Liver (tissue), 9 donors: ENCODE results near the gene KAT6B. TPM values are rescaled to one million over a fixed set of nuclear protein-coding genes. Genes with fewer than 3 reads are reported as not detected.

Source experiments
- DNase-seq: peaks from one replicate; pipeline ENCODE4 v3.0.0-alpha.2; 2017; ENCODE audit warnings: low spot score
- H3K27ac ChIP-seq, 2 donors: one replicate each; pipeline ENCODE4 v1.7.0; 2013; ENCODE audit warnings: inconsistent platforms in 2 of 2, low read length in 2 of 2, control low read depth in 1 of 2, low read depth in 1 of 2, mild to moderate bottlenecking in 1 of 2
- H3K27me3 ChIP-seq, 4 donors: one replicate each; pipeline versions ENCODE4 v1.6.1 to v1.7.0; 2013; ENCODE audit warnings: low read length in 3 of 4, inconsistent platforms in 1 of 4, mild to moderate bottlenecking in 1 of 4, moderate library complexity in 1 of 4; ENCODE audit not compliant: control insufficient read depth in 4 of 4, insufficient read depth in 4 of 4
- H3K36me3 ChIP-seq, 4 donors: one replicate each; pipeline versions ENCODE4 v1.6.1 to v1.7.0; 2013; ENCODE audit warnings: low read length in 3 of 4, mild to moderate bottlenecking in 3 of 4, low read depth in 1 of 4, moderate library complexity in 1 of 4; ENCODE audit not compliant: control insufficient read depth in 4 of 4, insufficient read depth in 3 of 4
- H3K4me1 ChIP-seq, 4 donors: one replicate each; pipeline versions ENCODE4 v1.6.1 to v1.7.0; 2013; ENCODE audit warnings: low read length in 3 of 4, mild to moderate bottlenecking in 3 of 4, moderate library complexity in 1 of 4; ENCODE audit not compliant: control insufficient read depth in 4 of 4, insufficient read depth in 4 of 4
- H3K4me3 ChIP-seq, 3 donors: one replicate each; pipeline versions ENCODE4 v1.6.1 to v1.7.0; 2013; ENCODE audit warnings: low read length in 3 of 3, control low read depth in 1 of 3, low read depth in 1 of 3, mild to moderate bottlenecking in 1 of 3
- H3K9ac ChIP-seq, 2 donors: one replicate each; pipeline ENCODE4 v1.7.0; 2013; ENCODE audit warnings: low read length in 2 of 2, mild to moderate bottlenecking in 2 of 2, moderate library complexity in 2 of 2, control low read depth in 1 of 2, low read depth in 1 of 2
- H3K9me3 ChIP-seq, 4 donors: one replicate each; pipeline versions ENCODE4 v1.6.1 to v1.7.0; 2013; ENCODE audit warnings: low read length in 3 of 4; ENCODE audit not compliant: control insufficient read depth in 4 of 4
- CTCF ChIP-seq: fragments of 150-350 bp; IDR thresholded peaks from 2 replicates; pipeline ENCODE4 v1.5.1; 2017; ENCODE audit warnings: improper control_type of control experiment, low read depth, low read length; ENCODE audit not compliant: missing input control
- FOXA1 ChIP-seq: IDR thresholded peaks from 2 replicates; pipeline ENCODE4 v1.6.1; 2016; ENCODE audit warnings: antibody characterized with exemption
- FOXA2 ChIP-seq: IDR thresholded peaks from 2 replicates; pipeline ENCODE4 v1.6.1; 2016; ENCODE audit warnings: antibody characterized with exemption
- HNF4A ChIP-seq, 2 donors: conservative IDR thresholded peaks; 2 replicates each; pipeline ENCODE4 v1.6.1; 2016; ENCODE audit warnings: antibody characterized with exemption in 2 of 2, mild to moderate bottlenecking in 2 of 2
- JUND ChIP-seq, 2 donors: IDR thresholded peaks; 2 replicates each; pipeline ENCODE4 v1.6.1; 2016; ENCODE audit warnings: antibody characterized with exemption in 2 of 2
- NR2F2 ChIP-seq: IDR thresholded peaks from 2 replicates; pipeline ENCODE4 v1.6.1; 2016; ENCODE audit warnings: antibody characterized with exemption
- RAD21 ChIP-seq, 2 donors: IDR thresholded peaks; 2 replicates each; pipeline ENCODE4 v1.6.1; 2016; ENCODE audit warnings: antibody characterized with exemption in 2 of 2, mild to moderate bottlenecking in 2 of 2
- RXRA ChIP-seq, 2 donors: IDR thresholded peaks; 2 replicates each; pipeline ENCODE4 v1.6.1; 2017 to 2018; ENCODE audit warnings: antibody characterized with exemption in 2 of 2, mild to moderate bottlenecking in 1 of 2
- SP1 ChIP-seq: IDR thresholded peaks from 2 replicates; pipeline ENCODE4 v1.6.1; 2018; ENCODE audit warnings: antibody characterized with exemption, mild to moderate bottlenecking
- TAF1 ChIP-seq: conservative IDR thresholded peaks from 2 replicates; pipeline ENCODE4 v1.6.1; 2016; ENCODE audit warnings: antibody characterized with exemption, mild to moderate bottlenecking
- YY1 ChIP-seq: IDR thresholded peaks from 2 replicates; pipeline ENCODE4 v1.6.1; 2016; ENCODE audit warnings: antibody characterized with exemption, mild to moderate bottlenecking
- WGBS: extraction: QIAGEN DNeasy Blood & Tissue Kit; methylation state at CpG from one replicate; pipeline ENCODE4 v1.1.7; 2013; 5-methylcytosine and 5-hydroxymethylcytosine counted together
- polyA plus RNA-seq, 2 donors: library from polyadenylated mRNA; stranded (reverse) in 1 of 2; unstranded in 1 of 2; fragments of 200-250 nt in 1 of 2; fragments of >200 nt in 1 of 2; fragmentation: Nextera tagmentation in 1 of 2; extraction: Ambion mirVana in 1 of 2; gene quantifications; one replicate each; pipeline versions ENCODE4 v1.2.1 to v1.2.3, GENCODE V29; 2013 to 2015
- total RNA-seq, 2 donors: library from RNA; depleted of rRNA; stranded (reverse); fragments of >200 nt; gene quantifications; one replicate each; pipeline ENCODE4 v1.2.3, GENCODE V29; 2014
- TF ChIP-seq, protein P1 (sequence below): IDR thresholded peaks from 2 replicates; pipeline ENCODE4 v1.6.1; 2016; ENCODE audit warnings: antibody characterized with exemption, mild to moderate bottlenecking
- TF ChIP-seq, protein P2 (sequence below): IDR thresholded peaks from 2 replicates; pipeline ENCODE4 v1.6.1; 2016; ENCODE audit warnings: antibody characterized with exemption
- TF ChIP-seq, protein P3 (sequence below): IDR thresholded peaks from 2 replicates; pipeline ENCODE4 v1.6.1; 2016; ENCODE audit warnings: antibody characterized with exemption
- donor health status: healthy.
- donor health status: healthy.
- donor health status: healthy.
- donor health status: healthy.
- donor health status: healthy.

The KAT6B gene
- total and polyA plus RNA-seq, 4 donors: 2.0 to 21.2 (median 8.8) TPM

DNA sequence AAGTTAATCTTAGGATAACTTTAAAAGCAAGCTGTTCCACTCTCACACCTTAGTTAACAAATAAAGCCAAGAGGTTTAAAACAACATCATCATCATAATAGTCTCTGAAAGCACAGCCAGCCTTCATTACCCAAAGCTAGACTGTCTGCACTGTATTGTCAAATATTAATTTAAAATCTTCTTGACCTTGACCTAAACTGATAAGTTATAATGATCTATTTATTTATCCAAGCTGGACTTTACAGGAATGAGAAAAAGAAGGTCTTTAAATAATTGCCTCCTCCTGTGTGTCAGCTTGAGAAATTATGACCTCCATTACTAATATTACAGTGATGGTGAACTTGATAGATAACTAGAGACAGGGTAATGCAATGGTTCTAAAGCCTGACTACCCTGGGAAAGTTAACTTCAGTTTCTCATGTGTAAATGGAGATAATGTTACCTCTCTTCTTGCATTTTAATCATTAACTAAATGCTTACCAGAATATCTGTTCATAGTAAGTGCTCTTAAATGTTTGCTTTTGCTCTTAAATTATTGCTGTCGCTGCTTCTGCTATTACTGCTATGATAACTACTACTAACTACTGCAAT is 111.0 kb downstream of the KAT6B start:
- WGBS: 34% methylated on average over 1 of the region's 1 CpG
- no peaks in the 10 kb centered on the region for H3K27me3 ChIP-seq
- TF ChIP-seq CTCF (no peak), YY1 (peak; percentile 42), TAF1 (no peak), RXRA (IDR thresholded peaks at IDR 0.05) (peak in 1 of 2 donors; percentile 27), FOXA2 (no peak), NR2F2 (no peak), HNF4A (conservative IDR thresholded peaks at IDR 0.05) (no peak), FOXA1 (no peak), RAD21 (IDR thresholded peaks at IDR 0.05) (no peak)
- TF ChIP-seq, protein P1, sequence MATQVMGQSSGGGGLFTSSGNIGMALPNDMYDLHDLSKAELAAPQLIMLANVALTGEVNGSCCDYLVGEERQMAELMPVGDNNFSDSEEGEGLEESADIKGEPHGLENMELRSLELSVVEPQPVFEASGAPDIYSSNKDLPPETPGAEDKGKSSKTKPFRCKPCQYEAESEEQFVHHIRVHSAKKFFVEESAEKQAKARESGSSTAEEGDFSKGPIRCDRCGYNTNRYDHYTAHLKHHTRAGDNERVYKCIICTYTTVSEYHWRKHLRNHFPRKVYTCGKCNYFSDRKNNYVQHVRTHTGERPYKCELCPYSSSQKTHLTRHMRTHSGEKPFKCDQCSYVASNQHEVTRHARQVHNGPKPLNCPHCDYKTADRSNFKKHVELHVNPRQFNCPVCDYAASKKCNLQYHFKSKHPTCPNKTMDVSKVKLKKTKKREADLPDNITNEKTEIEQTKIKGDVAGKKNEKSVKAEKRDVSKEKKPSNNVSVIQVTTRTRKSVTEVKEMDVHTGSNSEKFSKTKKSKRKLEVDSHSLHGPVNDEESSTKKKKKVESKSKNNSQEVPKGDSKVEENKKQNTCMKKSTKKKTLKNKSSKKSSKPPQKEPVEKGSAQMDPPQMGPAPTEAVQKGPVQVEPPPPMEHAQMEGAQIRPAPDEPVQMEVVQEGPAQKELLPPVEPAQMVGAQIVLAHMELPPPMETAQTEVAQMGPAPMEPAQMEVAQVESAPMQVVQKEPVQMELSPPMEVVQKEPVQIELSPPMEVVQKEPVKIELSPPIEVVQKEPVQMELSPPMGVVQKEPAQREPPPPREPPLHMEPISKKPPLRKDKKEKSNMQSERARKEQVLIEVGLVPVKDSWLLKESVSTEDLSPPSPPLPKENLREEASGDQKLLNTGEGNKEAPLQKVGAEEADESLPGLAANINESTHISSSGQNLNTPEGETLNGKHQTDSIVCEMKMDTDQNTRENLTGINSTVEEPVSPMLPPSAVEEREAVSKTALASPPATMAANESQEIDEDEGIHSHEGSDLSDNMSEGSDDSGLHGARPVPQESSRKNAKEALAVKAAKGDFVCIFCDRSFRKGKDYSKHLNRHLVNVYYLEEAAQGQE: no peak
- H3K9ac ChIP-seq: peak overlapping the region in 1 of 2 donors; percentile 27
- H3K4me3 ChIP-seq: no peak overlapping the region
- H3K36me3 ChIP-seq: no peaks in the 10 kb centered on the region
- H3K9me3 ChIP-seq: no peaks in the 10 kb centered on the region
- no peak for DNase-seq
- peak overlapping the region; percentile 41 for H3K27ac ChIP-seq
- H3K4me1 ChIP-seq: peaks cover 8 to 33% (median 19%) of the 10 kb centered on the region in 4 donors

DNA sequence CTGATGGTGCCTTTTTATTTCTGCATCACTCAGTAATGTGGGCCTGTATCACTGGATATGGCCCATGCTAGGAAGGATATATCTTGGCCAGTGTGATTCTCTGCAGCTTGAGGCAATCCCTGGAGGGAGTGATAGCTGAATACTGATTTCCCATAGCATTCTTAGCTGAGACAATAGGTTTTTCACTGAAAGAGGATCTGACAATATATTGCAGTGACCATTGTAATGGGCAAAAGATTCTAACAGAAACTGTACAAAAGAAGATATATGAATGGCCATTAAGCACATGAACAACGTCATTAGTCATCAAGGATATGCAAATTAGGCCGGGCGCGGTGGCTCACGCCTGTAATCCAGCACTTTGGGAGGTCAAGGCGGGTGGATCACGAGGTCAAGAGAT is 117.8 kb downstream of the KAT6B start:
- Histone ChIP-seq H3K9ac (no peak overlapping the region), H3K27ac (no peak overlapping the region), H3K4me1 (peaks cover 2 to 18% (median 8%) of the 10 kb centered on the region in 4 donors), H3K4me3 (no peak overlapping the region), H3K9me3 (no peaks in the 10 kb centered on the region), H3K36me3 (no peaks in the 10 kb centered on the region), H3K27me3 (no peaks in the 10 kb centered on the region)
- DNase-seq: no peak
- TF ChIP-seq FOXA1 (no peak), HNF4A (conservative IDR thresholded peaks at IDR 0.05) (no peak)
- WGBS: 98% methylated on average over 7 of the region's 7 CpGs

DNA sequence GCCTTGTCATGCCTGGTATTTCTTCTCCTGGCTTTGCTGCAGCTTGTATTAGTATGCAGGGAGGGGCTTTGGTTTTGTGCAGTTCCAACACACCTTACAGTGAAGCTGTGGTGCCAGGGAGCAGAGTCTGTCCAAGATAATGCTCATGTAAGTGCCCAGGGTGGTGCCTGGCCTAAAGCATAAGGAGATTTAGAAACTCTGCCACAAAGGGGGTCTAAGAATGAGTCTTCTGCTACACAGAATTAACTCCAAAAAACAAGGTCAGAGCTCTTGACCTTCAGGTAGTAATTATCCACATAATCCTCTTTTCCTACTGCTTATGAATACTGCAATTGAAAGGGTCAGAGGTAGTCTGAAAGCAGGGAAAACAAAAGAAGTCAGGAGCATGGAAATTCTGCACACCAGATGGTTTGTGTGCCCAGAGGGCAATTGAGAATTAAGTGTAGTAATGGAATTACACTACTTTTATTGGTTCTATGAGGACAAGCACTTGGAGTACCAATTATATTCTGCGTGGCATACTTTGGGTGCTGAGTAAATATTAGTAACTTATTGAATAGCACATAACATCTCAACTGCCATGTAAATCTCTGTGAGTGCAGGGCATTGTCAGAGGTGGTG is 121.5 kb downstream of the KAT6B start:
- H3K4me3 ChIP-seq: no peak overlapping the region
- H3K36me3 ChIP-seq: no peaks in the 10 kb centered on the region
- no peaks in the 10 kb centered on the region for H3K27me3 ChIP-seq
- H3K27ac ChIP-seq: no peak overlapping the region
- 83% methylated on average over 1 of the region's 1 CpG for WGBS
- no peak for DNase-seq
- H3K9me3 ChIP-seq: no peaks in the 10 kb centered on the region
- no peak overlapping the region for H3K9ac ChIP-seq
- peaks cover 0 to 9% (median 6%) of the 10 kb centered on the region in 4 donors for H3K4me1 ChIP-seq
- TF ChIP-seq, protein P1: no peak
- TF ChIP-seq JUND (IDR thresholded peaks at IDR 0.05) (no peak), YY1 (no peak), FOXA2 (no peak), SP1 (no peak), FOXA1 (no peak), RAD21 (IDR thresholded peaks at IDR 0.05) (no peak)
- TF ChIP-seq, protein P2, sequence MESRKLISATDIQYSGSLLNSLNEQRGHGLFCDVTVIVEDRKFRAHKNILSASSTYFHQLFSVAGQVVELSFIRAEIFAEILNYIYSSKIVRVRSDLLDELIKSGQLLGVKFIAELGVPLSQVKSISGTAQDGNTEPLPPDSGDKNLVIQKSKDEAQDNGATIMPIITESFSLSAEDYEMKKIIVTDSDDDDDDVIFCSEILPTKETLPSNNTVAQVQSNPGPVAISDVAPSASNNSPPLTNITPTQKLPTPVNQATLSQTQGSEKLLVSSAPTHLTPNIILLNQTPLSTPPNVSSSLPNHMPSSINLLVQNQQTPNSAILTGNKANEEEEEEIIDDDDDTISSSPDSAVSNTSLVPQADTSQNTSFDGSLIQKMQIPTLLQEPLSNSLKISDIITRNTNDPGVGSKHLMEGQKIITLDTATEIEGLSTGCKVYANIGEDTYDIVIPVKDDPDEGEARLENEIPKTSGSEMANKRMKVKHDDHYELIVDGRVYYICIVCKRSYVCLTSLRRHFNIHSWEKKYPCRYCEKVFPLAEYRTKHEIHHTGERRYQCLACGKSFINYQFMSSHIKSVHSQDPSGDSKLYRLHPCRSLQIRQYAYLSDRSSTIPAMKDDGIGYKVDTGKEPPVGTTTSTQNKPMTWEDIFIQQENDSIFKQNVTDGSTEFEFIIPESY: no peak
- TF ChIP-seq, protein P3, sequence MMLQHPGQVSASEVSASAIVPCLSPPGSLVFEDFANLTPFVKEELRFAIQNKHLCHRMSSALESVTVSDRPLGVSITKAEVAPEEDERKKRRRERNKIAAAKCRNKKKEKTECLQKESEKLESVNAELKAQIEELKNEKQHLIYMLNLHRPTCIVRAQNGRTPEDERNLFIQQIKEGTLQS: no peak
